GM12878 (cell line): ENCODE results near the gene MED1. TPM values are rescaled to one million over a fixed set of nuclear protein-coding genes. Genes with fewer than 3 reads are reported as not detected.

Experiments used
- ATF7 ChIP-seq: fragments of 450-650 bp; IDR thresholded peaks from 2 replicates; pipeline ENCODE4 v1.6.1; 2016; ENCODE audit warnings: low read depth, mild to moderate bottlenecking
- CHD2 ChIP-seq: IDR thresholded peaks from 2 replicates; pipeline ENCODE4 v1.6.1; 2011; ENCODE audit warnings: low read depth, low read length, improper control_type of control experiment, borderline replicate concordance
- EP300 ChIP-seq, 2 experiments: fragments of 150-350 bp in 1 of 2; IDR thresholded peaks; 2 replicates each; pipeline ENCODE4 v1.6.1; 2011 to 2012; ENCODE audit warnings: low read depth in 2 of 2, low read length in 2 of 2, borderline replicate concordance in 1 of 2, improper control_type of control experiment in 1 of 2, inconsistent platforms in 1 of 2; ENCODE audit not compliant: control insufficient read depth in 1 of 2
- ESRRA ChIP-seq: IDR thresholded peaks from 2 replicates; pipeline ENCODE4 v1.6.1; 2012; ENCODE audit warnings: mild to moderate bottlenecking, low read length, improper control_type of control experiment
- ETV6 ChIP-seq, 2 experiments: fragments of 450-650 bp in 1 of 2; IDR thresholded peaks in 1 of 2; conservative IDR thresholded peaks in 1 of 2; 2 replicates each; pipeline ENCODE4 v1.6.1; 2014; ENCODE audit warnings: antibody characterized with exemption in 1 of 2, borderline replicate concordance in 1 of 2, low read depth in 1 of 2, mild to moderate bottlenecking in 1 of 2, moderate library complexity in 1 of 2
- HDAC2 ChIP-seq: fragments of 200-600 bp; sonication (generic); IDR thresholded peaks from 2 replicates; pipeline ENCODE4 v1.6.1; 2017
- IRF4 ChIP-seq: IDR thresholded peaks from 2 replicates; pipeline ENCODE4 v1.6.1; 2011; ENCODE audit warnings: low read depth, low read length
- JUND ChIP-seq: IDR thresholded peaks from 2 replicates; pipeline ENCODE4 v1.6.1; 2012; ENCODE audit warnings: low read depth, mild to moderate bottlenecking, low read length, improper control_type of control experiment, moderate library complexity
- KDM1A ChIP-seq: fragments of 200-600 bp; sonication (generic); IDR thresholded peaks from 2 replicates; pipeline ENCODE4 v1.6.1; 2016; ENCODE audit warnings: borderline replicate concordance
- MEF2A ChIP-seq: IDR thresholded peaks from 2 replicates; pipeline ENCODE4 v1.6.1; 2011; ENCODE audit warnings: low read depth, mild to moderate bottlenecking, low read length, moderate library complexity; ENCODE audit not compliant: insufficient read depth
- SKIL ChIP-seq: fragments of 450-650 bp; IDR thresholded peaks from 2 replicates; pipeline ENCODE4 v1.6.1; 2017; ENCODE audit warnings: mild to moderate bottlenecking, low read depth, inconsistent platforms; ENCODE audit not compliant: poor library complexity, severe bottlenecking
- TCF7 ChIP-seq: IDR thresholded peaks from 2 replicates; pipeline ENCODE4 v1.6.1; 2014; ENCODE audit warnings: antibody characterized with exemption, borderline replicate concordance
- YY1 ChIP-seq: IDR thresholded peaks from 2 replicates; pipeline ENCODE4 v1.6.1; 2011; ENCODE audit warnings: low read depth, mild to moderate bottlenecking, low read length
- ZNF384 ChIP-seq: IDR thresholded peaks from 2 replicates; pipeline ENCODE4 v1.6.1; 2012; ENCODE audit warnings: low read depth, mild to moderate bottlenecking, low read length, improper control_type of control experiment, borderline replicate concordance
- polyA plus RNA-seq, 11 experiments: library from polyadenylated mRNA; depleted of rRNA in 4 of 11; unstranded in 6 of 11; stranded (reverse) in 5 of 11; fragments of >200 nt; fragmentation: Nextera tagmentation in 4 of 11; fragmentation: Illumina TruSeq in 1 of 11; extraction: Ambion mirVana in 4 of 11; extraction: Trizol in 1 of 11; gene quantifications; 1 replicate in 1 of 11; 2 replicates in 10 of 11; pipeline versions ENCODE4 v1.2.1 to v1.2.3, GENCODE V29; 2011 to 2016; ENCODE audit warnings: inconsistent platforms in 2 of 11, missing spikeins in 2 of 11, low read depth in 1 of 11
- total RNA-seq, 4 experiments: library from RNA; depleted of rRNA in 3 of 4; stranded (reverse); fragments of >200 nt in 3 of 4; fragmentation: Illumina TruSeq in 1 of 4; extraction: Trizol in 1 of 4; gene quantifications; 2 replicates each; pipeline versions ENCODE4 v1.2.1 to v1.2.3, GENCODE V29; 2013 to 2021
- TF ChIP-seq, protein P1 (sequence below): fragments of 450-650 bp; IDR thresholded peaks from 2 replicates; pipeline ENCODE4 v1.6.1; 2018; ENCODE audit warnings: borderline replicate concordance, mild to moderate bottlenecking; ENCODE audit not compliant: partially characterized antibody
- TF ChIP-seq, protein P2 (sequence below): IDR thresholded peaks from 2 replicates; pipeline ENCODE4 v1.6.1; 2012; ENCODE audit warnings: mild to moderate bottlenecking, low read depth, low read length
- TF ChIP-seq, protein P3 (sequence below): fragments of 450-650 bp; IDR thresholded peaks from 2 replicates; pipeline ENCODE4 v1.6.1; 2018; ENCODE audit warnings: mild to moderate bottlenecking, low read depth, moderate library complexity; ENCODE audit not compliant: partially characterized antibody

MED1 gene
- total and polyA plus RNA-seq, 10 of the 15 experiments (the other 5 are each of a cell fraction or from before 2014, with no cell fraction given), result 8.7 to 50.1 (median 30.1) TPM

DNA sequence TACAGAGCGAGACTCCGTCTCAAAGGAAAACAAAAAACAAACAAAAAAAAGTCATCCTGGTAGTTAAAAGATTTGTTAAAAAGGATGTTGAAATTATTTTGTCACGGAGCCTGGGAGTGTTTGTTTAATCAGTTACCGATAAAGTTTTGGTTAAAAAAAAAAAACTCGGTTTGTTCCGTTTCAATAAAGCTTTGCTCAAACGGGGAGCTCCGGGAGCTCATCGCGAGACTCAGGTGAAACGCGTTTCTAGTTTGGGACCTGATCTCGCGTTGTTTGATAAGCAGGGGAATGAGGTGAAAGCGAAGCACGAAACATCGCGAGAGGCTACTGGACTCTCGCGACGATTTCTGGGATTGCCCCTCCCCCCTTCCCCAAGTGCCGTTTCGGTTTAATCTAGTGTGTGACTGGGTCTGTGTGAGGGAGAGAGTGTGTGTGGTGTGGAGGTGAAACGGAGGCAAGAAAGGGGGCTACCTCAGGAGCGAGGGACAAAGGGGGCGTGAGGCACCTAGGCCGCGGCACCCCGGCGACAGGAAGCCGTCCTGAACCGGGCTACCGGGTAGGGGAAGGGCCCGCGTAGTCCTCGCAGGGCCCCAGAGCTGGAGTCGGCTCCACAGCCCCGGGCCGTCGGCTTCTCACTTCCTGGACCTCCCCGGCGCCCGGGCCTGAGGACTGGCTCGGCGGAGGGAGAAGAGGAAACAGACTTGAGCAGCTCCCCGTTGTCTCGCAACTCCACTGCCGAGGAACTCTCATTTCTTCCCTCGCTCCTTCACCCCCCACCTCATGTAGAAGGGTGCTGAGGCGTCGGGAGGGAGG lies 10.3 kb upstream of the MED1 start, which contains the start of gene CDK12 (continued):
- TF ChIP-seq, protein P1, sequence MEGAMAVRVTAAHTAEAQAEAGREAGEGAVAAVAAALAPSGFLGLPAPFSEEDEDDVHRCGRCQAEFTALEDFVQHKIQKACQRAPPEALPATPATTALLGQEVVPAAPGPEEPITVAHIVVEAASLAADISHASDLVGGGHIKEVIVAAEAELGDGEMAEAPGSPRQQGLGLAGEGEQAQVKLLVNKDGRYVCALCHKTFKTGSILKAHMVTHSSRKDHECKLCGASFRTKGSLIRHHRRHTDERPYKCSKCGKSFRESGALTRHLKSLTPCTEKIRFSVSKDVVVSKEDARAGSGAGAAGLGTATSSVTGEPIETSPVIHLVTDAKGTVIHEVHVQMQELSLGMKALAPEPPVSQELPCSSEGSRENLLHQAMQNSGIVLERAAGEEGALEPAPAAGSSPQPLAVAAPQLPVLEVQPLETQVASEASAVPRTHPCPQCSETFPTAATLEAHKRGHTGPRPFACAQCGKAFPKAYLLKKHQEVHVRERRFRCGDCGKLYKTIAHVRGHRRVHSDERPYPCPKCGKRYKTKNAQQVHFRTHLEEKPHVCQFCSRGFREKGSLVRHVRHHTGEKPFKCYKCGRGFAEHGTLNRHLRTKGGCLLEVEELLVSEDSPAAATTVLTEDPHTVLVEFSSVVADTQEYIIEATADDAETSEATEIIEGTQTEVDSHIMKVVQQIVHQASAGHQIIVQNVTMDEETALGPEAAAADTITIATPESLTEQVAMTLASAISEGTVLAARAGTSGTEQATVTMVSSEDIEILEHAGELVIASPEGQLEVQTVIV, result peak; percentile 60
- TF ChIP-seq KDM1A (no peak), MEF2A (peak; percentile 73), YY1 (peak; percentile 85), HDAC2 (no peak), ZNF384 (peak; percentile 100), TCF7 (peak; percentile 84), EP300 (IDR thresholded peaks at IDR 0.05; ENCODE audit: borderline replicate concordance in 1 of 2, control insufficient read depth in 1 of 2, low read depth in 2 of 2, low read length in 2 of 2) (no peak), ETV6 (conservative IDR thresholded peaks at IDR 0.05 in 1 of 2, IDR thresholded peaks at IDR 0.05 in 1 of 2; ENCODE audit: borderline replicate concordance in 1 of 2, low read depth in 1 of 2) (no peak; a peak in 1 of 4 replicates), IRF4 (peak; percentile 75; the same call in 1 of the 2 replicates), SKIL (peak; percentile 62), JUND (no peak), ESRRA (no peak), ATF7 (peak; percentile 79), CHD2 (peak; percentile 100)
- TF ChIP-seq, protein P2, sequence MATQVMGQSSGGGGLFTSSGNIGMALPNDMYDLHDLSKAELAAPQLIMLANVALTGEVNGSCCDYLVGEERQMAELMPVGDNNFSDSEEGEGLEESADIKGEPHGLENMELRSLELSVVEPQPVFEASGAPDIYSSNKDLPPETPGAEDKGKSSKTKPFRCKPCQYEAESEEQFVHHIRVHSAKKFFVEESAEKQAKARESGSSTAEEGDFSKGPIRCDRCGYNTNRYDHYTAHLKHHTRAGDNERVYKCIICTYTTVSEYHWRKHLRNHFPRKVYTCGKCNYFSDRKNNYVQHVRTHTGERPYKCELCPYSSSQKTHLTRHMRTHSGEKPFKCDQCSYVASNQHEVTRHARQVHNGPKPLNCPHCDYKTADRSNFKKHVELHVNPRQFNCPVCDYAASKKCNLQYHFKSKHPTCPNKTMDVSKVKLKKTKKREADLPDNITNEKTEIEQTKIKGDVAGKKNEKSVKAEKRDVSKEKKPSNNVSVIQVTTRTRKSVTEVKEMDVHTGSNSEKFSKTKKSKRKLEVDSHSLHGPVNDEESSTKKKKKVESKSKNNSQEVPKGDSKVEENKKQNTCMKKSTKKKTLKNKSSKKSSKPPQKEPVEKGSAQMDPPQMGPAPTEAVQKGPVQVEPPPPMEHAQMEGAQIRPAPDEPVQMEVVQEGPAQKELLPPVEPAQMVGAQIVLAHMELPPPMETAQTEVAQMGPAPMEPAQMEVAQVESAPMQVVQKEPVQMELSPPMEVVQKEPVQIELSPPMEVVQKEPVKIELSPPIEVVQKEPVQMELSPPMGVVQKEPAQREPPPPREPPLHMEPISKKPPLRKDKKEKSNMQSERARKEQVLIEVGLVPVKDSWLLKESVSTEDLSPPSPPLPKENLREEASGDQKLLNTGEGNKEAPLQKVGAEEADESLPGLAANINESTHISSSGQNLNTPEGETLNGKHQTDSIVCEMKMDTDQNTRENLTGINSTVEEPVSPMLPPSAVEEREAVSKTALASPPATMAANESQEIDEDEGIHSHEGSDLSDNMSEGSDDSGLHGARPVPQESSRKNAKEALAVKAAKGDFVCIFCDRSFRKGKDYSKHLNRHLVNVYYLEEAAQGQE, result no peak
- TF ChIP-seq, protein P3, sequence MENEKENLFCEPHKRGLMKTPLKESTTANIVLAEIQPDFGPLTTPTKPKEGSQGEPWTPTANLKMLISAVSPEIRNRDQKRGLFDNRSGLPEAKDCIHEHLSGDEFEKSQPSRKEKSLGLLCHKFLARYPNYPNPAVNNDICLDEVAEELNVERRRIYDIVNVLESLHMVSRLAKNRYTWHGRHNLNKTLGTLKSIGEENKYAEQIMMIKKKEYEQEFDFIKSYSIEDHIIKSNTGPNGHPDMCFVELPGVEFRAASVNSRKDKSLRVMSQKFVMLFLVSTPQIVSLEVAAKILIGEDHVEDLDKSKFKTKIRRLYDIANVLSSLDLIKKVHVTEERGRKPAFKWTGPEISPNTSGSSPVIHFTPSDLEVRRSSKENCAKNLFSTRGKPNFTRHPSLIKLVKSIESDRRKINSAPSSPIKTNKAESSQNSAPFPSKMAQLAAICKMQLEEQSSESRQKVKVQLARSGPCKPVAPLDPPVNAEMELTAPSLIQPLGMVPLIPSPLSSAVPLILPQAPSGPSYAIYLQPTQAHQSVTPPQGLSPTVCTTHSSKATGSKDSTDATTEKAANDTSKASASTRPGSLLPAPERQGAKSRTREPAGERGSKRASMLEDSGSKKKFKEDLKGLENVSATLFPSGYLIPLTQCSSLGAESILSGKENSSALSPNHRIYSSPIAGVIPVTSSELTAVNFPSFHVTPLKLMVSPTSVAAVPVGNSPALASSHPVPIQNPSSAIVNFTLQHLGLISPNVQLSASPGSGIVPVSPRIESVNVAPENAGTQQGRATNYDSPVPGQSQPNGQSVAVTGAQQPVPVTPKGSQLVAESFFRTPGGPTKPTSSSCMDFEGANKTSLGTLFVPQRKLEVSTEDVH, result peak; percentile 72
